ENCODE results near the gene MIGA2. TPM values are rescaled to one million over a fixed set of nuclear protein-coding genes. Genes with fewer than 3 reads are reported as not detected.
A peak's percentile ranks its signal among the peaks of the same experiment; 100 is the strongest.

Gene MIGA2
- total and polyA plus RNA-seq, 7 experiments from 2014 or later, result 7.1 to 73.4 (median 60.2) TPM

DNA sequence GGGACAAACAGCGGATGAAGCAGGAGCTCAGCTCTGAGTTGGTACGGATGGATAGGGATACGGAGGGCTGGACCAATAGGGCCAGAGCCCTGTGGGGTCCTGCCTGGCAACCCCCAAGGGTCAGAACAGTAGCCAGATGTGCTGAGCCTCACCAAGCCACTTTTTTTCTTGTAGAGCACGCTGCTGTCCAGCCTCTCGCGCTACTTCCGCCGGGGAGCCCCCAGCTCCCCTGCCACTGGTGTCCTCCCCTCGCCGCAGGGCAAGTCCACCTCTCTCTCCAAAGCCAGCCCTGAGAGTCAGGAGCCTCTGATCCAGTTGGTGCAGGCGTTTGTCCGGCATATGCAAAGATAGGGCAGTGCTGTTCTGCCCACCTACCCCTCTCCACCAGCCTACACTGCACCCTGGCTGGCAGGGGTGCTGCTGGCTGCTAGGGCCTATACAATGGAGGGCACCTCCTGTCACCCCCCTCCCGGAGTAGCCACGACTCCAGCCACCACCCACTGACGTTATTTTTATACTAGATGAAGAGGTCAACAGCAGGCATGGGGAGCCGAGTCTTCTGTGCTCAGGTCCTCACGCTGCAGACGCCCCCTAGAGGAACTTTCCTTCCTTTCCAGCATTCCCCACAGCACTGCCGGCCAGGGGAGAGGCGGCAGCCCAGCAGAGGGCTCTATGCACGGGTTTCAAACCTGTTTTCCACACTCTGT is 29.9 kb upstream of the MIGA2 start:
- ATAC-seq (peak; percentile 79), DNase-seq (peak in 7 of 9 donors; percentile 26 to 56 (median 45))
- Histone ChIP-seq H3K4me1 (ENCODE audit: control insufficient read depth in 2 of 2, insufficient read depth in 2 of 2, low read length in 2 of 2) (no peaks in the 10 kb centered on the region), H3K4me3 (ENCODE audit: low read length) (no peak overlapping the region), H3K9me3 (ENCODE audit: control insufficient read depth in 2 of 3, low read length in 3 of 3) (no peaks in the 10 kb centered on the region), H3K36me3 (ENCODE audit: control insufficient read depth in 2 of 3, insufficient read depth in 3 of 3, low read length in 3 of 3) (peaks cover 9 to 93% (median 16%) of the 10 kb centered on the region in 3 experiments), H3K27me3 (ENCODE audit: control insufficient read depth in 2 of 2, insufficient read depth in 2 of 2, low read length in 2 of 2) (no peaks in the 10 kb centered on the region), H3K27ac (ENCODE audit: low read depth, low read length) (peak overlapping the region; percentile 35)
- CTCF ChIA-PET, result interaction anchor here (0.6 to 1.0 kb wide), 2 partner anchors 9 to 125 kb away, joined by 4 read pairs; no protein-coding TSS in a partner anchor
- POLR2A ChIA-PET, result no interaction called here
- peaks cover 0 to 27% (median 12%) of the 10 kb centered on the region in 5 donors for H3K36me3 Mint-ChIP-seq
- peak overlapping the region in 6 of 9 donors; percentile 29 to 81 (median 54) for H3K27ac Mint-ChIP-seq
- no peaks in the 10 kb centered on the region for H3K27me3 Mint-ChIP-seq
- peaks cover 0 to 4% (median 0%) of the 10 kb centered on the region in 7 donors for H3K4me1 Mint-ChIP-seq
- intact Hi-C loops (cut with micrococcal nuclease), result no loop called here
- H3K4me3 Mint-ChIP-seq, result no peak overlapping the region
- no peaks in the 10 kb centered on the region for H3K9me3 Mint-ChIP-seq

- Histone ChIP-seq H3K9me3 (ENCODE audit: control insufficient read depth in 2 of 3, low read length in 3 of 3) (no peaks in the 10 kb centered on the region), H3K4me1 (ENCODE audit: control insufficient read depth in 2 of 2, insufficient read depth in 2 of 2, low read length in 2 of 2) (no peaks in the 10 kb centered on the region), H3K36me3 (ENCODE audit: control insufficient read depth in 2 of 3, insufficient read depth in 3 of 3, low read length in 3 of 3) (peaks cover 7 to 92% (median 9%) of the 10 kb centered on the region in 3 experiments), H3K27ac (ENCODE audit: low read depth, low read length) (peak overlapping the region; percentile 35), H3K4me3 (ENCODE audit: low read length) (no peak overlapping the region), H3K27me3 (ENCODE audit: control insufficient read depth in 2 of 2, insufficient read depth in 2 of 2, low read length in 2 of 2) (no peaks in the 10 kb centered on the region)
- peak overlapping the region in 5 of 9 donors; percentile 46 to 81 (median 70) for H3K27ac Mint-ChIP-seq
- ChIA-PET POLR2A (interaction anchor here (0.7 kb wide), 1 partner anchor 30 kb away, joined by 3 read pairs; no protein-coding TSS in a partner anchor), CTCF (interaction anchor here (0.5 to 1.0 kb wide), 5 partner anchors 8 to 131 kb away, joined by 3 to 4 read pairs (median 3); no protein-coding TSS in a partner anchor)
- ATAC-seq (peak; percentile 7), DNase-seq (no peak)
- peaks cover 0 to 4% (median 0%) of the 10 kb centered on the region in 7 donors for H3K4me1 Mint-ChIP-seq
- no peaks in the 10 kb centered on the region for H3K27me3 Mint-ChIP-seq
- H3K36me3 Mint-ChIP-seq, result peaks cover 0 to 22% (median 9%) of the 10 kb centered on the region in 5 donors
- H3K9me3 Mint-ChIP-seq, result no peaks in the 10 kb centered on the region
- intact Hi-C loops (cut with micrococcal nuclease), result no loop called here
- H3K4me3 Mint-ChIP-seq, result no peak overlapping the region
Measured at GRCh38 chr9:129007035-129007765, 29.2 kb upstream of the MIGA2 start.

GRCh38 chr9:129007766-129008468 is 28.5 kb upstream of the MIGA2 start:
- Mint-ChIP-seq H3K27ac (peak overlapping the region in 1 of 9 donors; percentile 36), H3K4me1 (peaks cover 0 to 4% (median 0%) of the 10 kb centered on the region in 7 donors)
- CTCF ChIA-PET, result interaction anchor here (0.6 to 1.0 kb wide), 3 partner anchors 12 to 130 kb away, joined by 3 to 4 read pairs (median 3); no protein-coding TSS in a partner anchor

DNA sequence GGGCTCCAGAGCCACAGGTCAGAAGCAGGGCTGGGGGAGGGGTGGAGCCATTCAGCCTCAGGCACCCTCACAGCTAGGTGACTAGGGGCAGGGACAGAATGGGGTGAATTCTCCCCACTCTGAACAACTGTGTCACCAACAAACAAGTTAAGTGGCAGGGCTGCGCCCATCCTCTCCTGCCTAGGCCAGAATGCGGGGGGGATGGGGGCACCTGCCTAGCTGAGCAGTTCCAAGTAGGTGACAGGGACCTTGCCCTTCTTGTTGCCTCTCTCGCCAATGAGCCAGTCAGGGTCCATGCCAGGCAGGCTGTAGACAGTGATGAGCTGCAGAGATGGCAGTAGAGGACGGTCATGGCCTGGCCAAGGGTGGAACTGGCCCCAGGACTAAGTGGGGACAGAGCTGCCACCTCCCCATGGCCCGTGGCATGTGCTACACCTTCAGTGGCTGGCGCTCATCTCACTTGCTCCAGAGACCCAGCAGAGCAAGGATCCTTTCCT is 27.9 kb upstream of the MIGA2 start:
- DNase-seq (no peak), ATAC-seq (no peak)
- H3K36me3 ChIP-seq (ENCODE audit: control insufficient read depth in 2 of 3, insufficient read depth in 3 of 3, low read length in 3 of 3), result peaks cover 0 to 92% (median 8%) of the 10 kb centered on the region in 3 experiments
- no peak overlapping the region for H3K27ac ChIP-seq (ENCODE audit: low read depth, low read length)
- no peaks in the 10 kb centered on the region for H3K4me1 ChIP-seq (ENCODE audit: control insufficient read depth in 2 of 2, insufficient read depth in 2 of 2, low read length in 2 of 2)
- Mint-ChIP-seq H3K27me3 (no peaks in the 10 kb centered on the region), H3K9me3 (no peaks in the 10 kb centered on the region), H3K4me1 (peaks cover 0 to 4% (median 0%) of the 10 kb centered on the region in 7 donors), H3K36me3 (peaks cover 0 to 14% (median 4%) of the 10 kb centered on the region in 5 donors), H3K4me3 (no peak overlapping the region), H3K27ac (no peak overlapping the region)
- no peaks in the 10 kb centered on the region for H3K9me3 ChIP-seq (ENCODE audit: control insufficient read depth in 2 of 3, low read length in 3 of 3)
- no peak overlapping the region for H3K4me3 ChIP-seq (ENCODE audit: low read length)
- ChIA-PET POLR2A (interaction anchor here (0.5 to 0.6 kb wide), 2 partner anchors 16 to 862 kb away, joined by 3 to 5 read pairs; no protein-coding TSS in a partner anchor), CTCF (no interaction called here)
- H3K27me3 ChIP-seq (ENCODE audit: control insufficient read depth in 2 of 2, insufficient read depth in 2 of 2, low read length in 2 of 2), result no peaks in the 10 kb centered on the region
- intact Hi-C loops (cut with micrococcal nuclease), result no loop called here

More at GRCh38 chr9:129007766-129008468, 28.5 kb upstream of the MIGA2 start:
- Histone ChIP-seq H3K9me3 (ENCODE audit: control insufficient read depth in 2 of 3, low read length in 3 of 3) (no peaks in the 10 kb centered on the region), H3K36me3 (ENCODE audit: control insufficient read depth in 2 of 3, insufficient read depth in 3 of 3, low read length in 3 of 3) (peaks cover 0 to 92% (median 7%) of the 10 kb centered on the region in 3 experiments), H3K27me3 (ENCODE audit: control insufficient read depth in 2 of 2, insufficient read depth in 2 of 2, low read length in 2 of 2) (no peaks in the 10 kb centered on the region), H3K4me1 (ENCODE audit: control insufficient read depth in 2 of 2, insufficient read depth in 2 of 2, low read length in 2 of 2) (no peaks in the 10 kb centered on the region), H3K4me3 (ENCODE audit: low read length) (no peak overlapping the region), H3K27ac (ENCODE audit: low read depth, low read length) (no peak overlapping the region)
- POLR2A ChIA-PET, result interaction anchor here (0.5 to 0.7 kb wide), 2 partner anchors 30 to 863 kb away, joined by 3 read pairs; no protein-coding TSS in a partner anchor
- Mint-ChIP-seq H3K9me3 (no peaks in the 10 kb centered on the region), H3K36me3 (peaks cover 0 to 15% (median 4%) of the 10 kb centered on the region in 5 donors), H3K27me3 (no peaks in the 10 kb centered on the region), H3K4me3 (no peak overlapping the region)
- intact Hi-C loops (cut with micrococcal nuclease), result no loop called here
- DNase-seq (no peak), ATAC-seq (no peak)

DNA sequence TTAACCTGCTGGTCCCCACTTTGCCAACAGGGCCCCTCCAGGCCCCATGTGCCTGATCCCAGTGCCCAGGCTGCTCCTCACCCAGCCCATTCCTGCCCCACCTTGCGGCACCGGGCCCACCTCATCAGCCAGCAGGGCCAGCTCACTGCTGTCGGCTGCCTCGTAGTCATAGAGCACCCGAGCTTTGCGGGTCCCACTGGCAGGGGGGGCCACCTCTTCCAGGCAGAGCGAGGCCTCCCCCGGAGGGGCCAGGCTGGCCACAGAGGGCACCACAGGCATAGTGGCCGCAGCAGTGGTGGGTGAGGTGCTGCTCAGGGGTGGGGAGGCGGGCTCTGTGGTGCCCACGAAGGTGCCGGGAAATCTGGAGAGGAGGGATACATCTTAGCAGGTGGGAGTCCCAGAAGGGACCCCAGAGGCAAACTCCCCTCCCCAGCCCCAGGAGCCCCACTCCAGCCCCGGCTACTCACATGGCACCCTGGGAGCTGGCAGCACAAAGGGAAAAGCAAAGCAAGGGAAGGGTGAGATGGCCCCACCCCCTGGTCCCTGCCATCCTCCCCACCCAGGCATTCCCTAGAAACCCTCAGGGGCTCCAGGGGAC is 27.3 kb upstream of the MIGA2 start:
- ChIA-PET CTCF (no interaction called here), POLR2A (interaction anchor here (0.6 kb wide), 1 partner anchor 16 kb away, joined by 5 read pairs; no protein-coding TSS in a partner anchor)
- Histone ChIP-seq H3K4me1 (ENCODE audit: control insufficient read depth in 2 of 2, insufficient read depth in 2 of 2, low read length in 2 of 2) (no peaks in the 10 kb centered on the region), H3K36me3 (ENCODE audit: control insufficient read depth in 2 of 3, insufficient read depth in 3 of 3, low read length in 3 of 3) (peaks cover 0 to 95% (median 13%) of the 10 kb centered on the region in 3 experiments), H3K27ac (ENCODE audit: low read depth, low read length) (no peak overlapping the region), H3K27me3 (ENCODE audit: control insufficient read depth in 2 of 2, insufficient read depth in 2 of 2, low read length in 2 of 2) (no peaks in the 10 kb centered on the region), H3K4me3 (ENCODE audit: low read length) (no peak overlapping the region), H3K9me3 (ENCODE audit: control insufficient read depth in 2 of 3, low read length in 3 of 3) (no peaks in the 10 kb centered on the region)
- DNase-seq, result no peak
- Mint-ChIP-seq H3K27me3 (no peaks in the 10 kb centered on the region), H3K4me1 (peaks cover 0 to 4% (median 0%) of the 10 kb centered on the region in 7 donors), H3K4me3 (no peak overlapping the region), H3K36me3 (peaks cover 0 to 14% (median 4%) of the 10 kb centered on the region in 5 donors), H3K27ac (peak overlapping the region in 1 of 9 donors; percentile 56), H3K9me3 (no peaks in the 10 kb centered on the region)
- intact Hi-C loops (cut with micrococcal nuclease), result no loop called here
- ATAC-seq, result no peak
